HepG2 (cell line): ENCODE measurements around the gene C5.
A peak's percentile ranks its signal among the peaks of the same experiment; 100 is the strongest.

ENCODE experiments used
- EZH2 ChIP-seq: conservative IDR thresholded peaks from 2 replicates; pipeline ENCODE4 v1.6.1; 2012; ENCODE audit warnings: mild to moderate bottlenecking, low read depth, low read length, moderate library complexity
- HIVEP1 ChIP-seq: sonication (generic); formaldehyde crosslinking; IDR thresholded peaks from 2 replicates; pipeline ENCODE4 v1.4.0; 2020; ENCODE audit warnings: mild to moderate bottlenecking, missing genetic modification reagents
- HNRNPLL ChIP-seq: fragments of 200-400 bp; formaldehyde crosslinking; IDR thresholded peaks from 2 replicates; pipeline ENCODE4 v1.6.1; 2017; ENCODE audit warnings: mild to moderate bottlenecking, low read depth, low read length; ENCODE audit not compliant: poor library complexity, severe bottlenecking
- MXI1 ChIP-seq: IDR thresholded peaks from 3 replicates; pipeline ENCODE4 v1.6.1; 2012; ENCODE audit warnings: low read depth, low read length, inconsistent platforms, borderline replicate concordance
- POLR2A ChIP-seq, 2 experiments: IDR thresholded peaks; 2 replicates each; pipeline ENCODE4 v1.6.1; 2011; ENCODE audit warnings: low read depth in 2 of 2, low read length in 2 of 2, mild to moderate bottlenecking in 1 of 2, moderate library complexity in 1 of 2; ENCODE audit not compliant: insufficient read depth in 1 of 2
- RAD51 ChIP-seq: fragments of 450-650 bp; IDR thresholded peaks from 2 replicates; pipeline ENCODE4 v1.6.1; 2016; ENCODE audit warnings: borderline replicate concordance
- RBFOX2 ChIP-seq: fragments of 200-400 bp; formaldehyde crosslinking; IDR thresholded peaks from 2 replicates; pipeline ENCODE4 v1.6.1; 2017; ENCODE audit warnings: low read depth, mild to moderate bottlenecking, low read length
- ZBTB21 ChIP-seq: sonication (generic); formaldehyde crosslinking; IDR thresholded peaks from 2 replicates; pipeline ENCODE4 v1.4.0; 2020; ENCODE audit warnings: missing genetic modification reagents
- ZMAT3 ChIP-seq: sonication (generic); formaldehyde crosslinking; conservative IDR thresholded peaks from 2 replicates; pipeline ENCODE4 v1.7.0; 2021; ENCODE audit warnings: missing genetic modification reagents
- ZNF274 ChIP-seq: sonication (generic); formaldehyde crosslinking; IDR thresholded peaks from 2 replicates; pipeline ENCODE4 v1.5.1; 2020; ENCODE audit warnings: mild to moderate bottlenecking, missing genetic modification reagents
- ZZZ3 ChIP-seq: sonication (generic); formaldehyde crosslinking; IDR thresholded peaks from 2 replicates; pipeline ENCODE4 v1.4.0; 2020; ENCODE audit warnings: missing genetic modification reagents, mild to moderate bottlenecking, borderline replicate concordance
- TF ChIP-seq, protein P1 (sequence below): sonication (generic); formaldehyde crosslinking; IDR thresholded peaks from 2 replicates; pipeline ENCODE4 v1.8.0; 2022; ENCODE audit warnings: missing genetic modification reagents, mild to moderate bottlenecking, borderline replicate concordance

DNA sequence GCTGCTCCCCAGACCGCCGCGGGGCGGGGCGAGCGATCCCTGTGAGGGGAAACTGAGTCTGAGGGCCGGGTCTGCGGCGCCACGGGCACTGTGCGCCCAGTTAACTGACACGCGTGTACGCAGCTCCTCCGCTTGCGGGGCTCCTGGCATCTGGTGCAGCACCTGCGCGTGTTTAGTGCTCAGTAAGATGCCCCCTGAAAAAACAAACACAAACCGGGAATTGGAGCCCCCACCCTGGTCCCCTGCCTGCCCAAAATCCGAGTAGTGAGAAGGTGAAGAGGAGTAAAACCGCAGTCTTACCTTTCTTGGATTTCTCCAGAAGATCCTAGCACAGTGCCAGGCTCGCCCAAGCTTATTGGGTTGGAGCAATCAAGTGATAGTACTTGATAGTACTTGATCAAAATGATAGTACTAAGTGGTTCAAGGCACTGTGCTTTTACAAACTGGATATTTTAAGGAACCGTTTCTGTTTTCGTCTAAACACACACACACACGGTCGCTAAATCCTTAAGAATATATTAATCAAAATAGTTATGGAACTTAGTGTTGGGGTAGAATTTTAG, 120.8 kb downstream of the C5 start:
- TF ChIP-seq HIVEP1 (CRISPR knock-in tag) (no peak), ZBTB21 (CRISPR knock-in tag) (no peak), ZZZ3 (no peak), EZH2 (no peak), RAD51 (no peak), POLR2A (IDR thresholded peaks at IDR 0.05; ENCODE audit: insufficient read depth in 1 of 2, low read depth in 2 of 2, low read length in 2 of 2) (no peak), MXI1 (no peak), ZMAT3 (CRISPR knock-in tag) (0 out of 2 replicates have a peak, but pooled peaks have one; percentile 9), ZNF274 (CRISPR knock-in tag) (no peak), HNRNPLL (no peak), RBFOX2 (no peak)
- TF ChIP-seq, protein P1, sequence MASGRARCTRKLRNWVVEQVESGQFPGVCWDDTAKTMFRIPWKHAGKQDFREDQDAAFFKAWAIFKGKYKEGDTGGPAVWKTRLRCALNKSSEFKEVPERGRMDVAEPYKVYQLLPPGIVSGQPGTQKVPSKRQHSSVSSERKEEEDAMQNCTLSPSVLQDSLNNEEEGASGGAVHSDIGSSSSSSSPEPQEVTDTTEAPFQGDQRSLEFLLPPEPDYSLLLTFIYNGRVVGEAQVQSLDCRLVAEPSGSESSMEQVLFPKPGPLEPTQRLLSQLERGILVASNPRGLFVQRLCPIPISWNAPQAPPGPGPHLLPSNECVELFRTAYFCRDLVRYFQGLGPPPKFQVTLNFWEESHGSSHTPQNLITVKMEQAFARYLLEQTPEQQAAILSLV = no peak
